ENCODE results near the gene AMIGO3. TPM values are rescaled to one million over a fixed set of nuclear protein-coding genes. Genes with fewer than 3 reads are reported as not detected.

The AMIGO3 gene
- total and polyA plus RNA-seq, 2 experiments from 2014 or later = 2.9 to 10.4 TPM

- TF ChIP-seq NANOG (IDR thresholded peaks at IDR 0.05; ENCODE audit: borderline replicate concordance) = no peak
- TF ChIP-seq EZH2phosphoT487 (IDR thresholded peaks at IDR 0.05; ENCODE audit: unreplicated experiment) = no peak
- TF ChIP-seq STAT1 (IDR thresholded peaks at IDR 0.05; ENCODE audit: unreplicated experiment) = no peak
- no peak for TF ChIP-seq REST (IDR thresholded peaks at IDR 0.05; ENCODE audit: unreplicated experiment)
These were observed 7.3 kb downstream of the AMIGO3 start (continued) for GRCh38 chr3:49712166-49712565.

DNA sequence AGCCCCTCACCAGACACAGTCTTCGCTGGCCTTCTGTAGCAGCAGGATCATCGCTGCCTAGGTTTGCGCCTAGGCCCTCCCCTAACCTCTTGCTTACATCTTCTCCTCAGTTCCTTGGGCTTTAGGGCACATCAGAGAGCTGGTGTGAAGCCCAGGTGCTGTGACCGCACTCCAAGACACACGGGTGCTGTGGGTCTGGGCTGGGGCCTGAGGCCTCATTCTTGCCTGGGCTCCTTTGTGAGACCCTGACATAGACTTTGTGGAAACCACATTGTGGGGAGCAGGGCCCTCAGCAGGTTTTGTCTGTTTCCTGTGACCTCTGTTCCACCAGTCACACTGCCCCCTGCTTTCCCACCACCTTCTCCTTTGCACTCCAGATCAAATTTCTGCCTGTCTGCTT is 8.0 kb downstream of the AMIGO3 start:
- no peaks in the 10 kb centered on the region for H3K36me3 ChIP-seq (ENCODE audit: insufficient read depth)
- H3K79me2 ChIP-seq (replicated peaks; ENCODE audit: insufficient read depth) = no peaks in the 10 kb centered on the region
- TF ChIP-seq POLR2AphosphoS5 (IDR thresholded peaks at IDR 0.05; ENCODE audit: low read depth) = no peak
- no peak for TF ChIP-seq JUNB (IDR thresholded peaks at IDR 0.05; ENCODE audit: unreplicated experiment)
- no peak for TF ChIP-seq STAT1 (IDR thresholded peaks at IDR 0.05; ENCODE audit: unreplicated experiment)
- TF ChIP-seq ETS1 (IDR thresholded peaks at IDR 0.05) = no peak
- TF ChIP-seq, protein P1, sequence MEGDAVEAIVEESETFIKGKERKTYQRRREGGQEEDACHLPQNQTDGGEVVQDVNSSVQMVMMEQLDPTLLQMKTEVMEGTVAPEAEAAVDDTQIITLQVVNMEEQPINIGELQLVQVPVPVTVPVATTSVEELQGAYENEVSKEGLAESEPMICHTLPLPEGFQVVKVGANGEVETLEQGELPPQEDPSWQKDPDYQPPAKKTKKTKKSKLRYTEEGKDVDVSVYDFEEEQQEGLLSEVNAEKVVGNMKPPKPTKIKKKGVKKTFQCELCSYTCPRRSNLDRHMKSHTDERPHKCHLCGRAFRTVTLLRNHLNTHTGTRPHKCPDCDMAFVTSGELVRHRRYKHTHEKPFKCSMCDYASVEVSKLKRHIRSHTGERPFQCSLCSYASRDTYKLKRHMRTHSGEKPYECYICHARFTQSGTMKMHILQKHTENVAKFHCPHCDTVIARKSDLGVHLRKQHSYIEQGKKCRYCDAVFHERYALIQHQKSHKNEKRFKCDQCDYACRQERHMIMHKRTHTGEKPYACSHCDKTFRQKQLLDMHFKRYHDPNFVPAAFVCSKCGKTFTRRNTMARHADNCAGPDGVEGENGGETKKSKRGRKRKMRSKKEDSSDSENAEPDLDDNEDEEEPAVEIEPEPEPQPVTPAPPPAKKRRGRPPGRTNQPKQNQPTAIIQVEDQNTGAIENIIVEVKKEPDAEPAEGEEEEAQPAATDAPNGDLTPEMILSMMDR (conservative IDR thresholded peaks at IDR 0.05; ENCODE audit: low read depth in 2 of 2) = no peak
- TF ChIP-seq EZH2phosphoT487 (IDR thresholded peaks at IDR 0.05; ENCODE audit: unreplicated experiment) = no peak
- no peak for TF ChIP-seq ZNF331 (CRISPR knock-in tag; IDR thresholded peaks at IDR 0.05; ENCODE audit: low read depth)
- no peak for TF ChIP-seq NANOG (IDR thresholded peaks at IDR 0.05; ENCODE audit: borderline replicate concordance)
- Mint-ChIP-seq H3K4me1 (no peaks in the 10 kb centered on the region; the same call in 2 of the 3 replicates), H3K9me3 (no peaks in the 10 kb centered on the region), H3K36me3 (ENCODE audit: low read depth) (peaks cover 10% of the 10 kb centered on the region; the same call in 2 of the 3 replicates), H3K4me3 (no peak overlapping the region; the same call in 2 of the 3 replicates), H3K27ac (no peak overlapping the region), H3K27me3 (ENCODE audit: insufficient read depth, low read depth, poor library complexity) (peaks cover 15% of the 10 kb centered on the region)
- H4K20me1 ChIP-seq (replicated peaks; ENCODE audit: insufficient read depth) = peaks cover 6% of the 10 kb centered on the region; the same call in 1 of the 2 replicates
- H3K27ac ChIP-seq (ENCODE audit: low read depth) = no peak overlapping the region
- no peak overlapping the region for H3K4me3 ChIP-seq
- ATAC-seq = no peak
- H3K27me3 ChIP-seq (ENCODE audit: insufficient read depth) = no peaks in the 10 kb centered on the region
- no peaks in the 10 kb centered on the region for H3K4me1 ChIP-seq (ENCODE audit: insufficient read depth)
- H2AFZ ChIP-seq = no peak overlapping the region
- H3K9me2 ChIP-seq (ENCODE audit: insufficient read depth) = no peaks in the 10 kb centered on the region
- no peak for DNase-seq (ENCODE audit: low spot score)
- H3K4me2 ChIP-seq = no peak overlapping the region
- H3F3A ChIP-seq (replicated peaks; ENCODE audit: low read depth) = no peaks in the 10 kb centered on the region
